Neural cell (in vitro differentiated cells): ENCODE data around the gene TINAGL1. TPM values are rescaled to one million over a fixed set of nuclear protein-coding genes. Genes with fewer than 3 reads are reported as not detected.

Source experiments
- H2AFZ ChIP-seq: fragments of 200-600, 300-800 bp; sonication (generic), shearing (Covaris generic); 2 replicates; pipeline ENCODE4 v1.6.0; 2014; ENCODE audit warnings: low read depth, mild to moderate bottlenecking, antibody characterized with exemption, low read length, moderate library complexity
- H3F3A ChIP-seq: fragments of 200-600 bp; shearing (Covaris generic); 2 replicates; pipeline ENCODE4 v1.6.1; 2016; ENCODE audit warnings: mild to moderate bottlenecking, moderate library complexity, mixed read lengths, antibody characterized with exemption, low read length; ENCODE audit not compliant: insufficient read depth, poor library complexity, severe bottlenecking
- H3K27ac ChIP-seq: fragments of 200-600, 300-800 bp; sonication (generic), shearing (Covaris generic); 2 replicates; pipeline ENCODE4 v1.5.1; 2014; ENCODE audit warnings: mild to moderate bottlenecking, low read length, moderate library complexity
- H3K27me3 ChIP-seq: fragments of 300-800, 200-600 bp; sonication (generic), shearing (Covaris generic); 2 replicates; pipeline ENCODE4 v1.6.0; 2014; ENCODE audit warnings: mild to moderate bottlenecking, low read depth, low read length, moderate library complexity; ENCODE audit not compliant: insufficient read depth
- H3K36me3 ChIP-seq: fragments of 300-800, 200-600 bp; sonication (generic), shearing (Covaris generic); 2 replicates; pipeline ENCODE4 v1.5.1; 2014; ENCODE audit warnings: mild to moderate bottlenecking, antibody characterized with exemption, low read length, moderate library complexity; ENCODE audit not compliant: insufficient read depth
- H3K4me2 ChIP-seq: fragments of 300-800, 200-600 bp; sonication (generic), shearing (Covaris generic); 2 replicates; pipeline ENCODE4 v1.6.0; 2014; ENCODE audit warnings: mild to moderate bottlenecking, low read length
- H3K4me3 ChIP-seq: fragments of 300-800, 200-600 bp; sonication (generic), shearing (Covaris generic); 2 replicates; pipeline ENCODE4 v1.5.1; 2014; ENCODE audit warnings: mild to moderate bottlenecking, low read length, moderate library complexity
- H3K79me2 ChIP-seq: fragments of 200-600 bp; shearing (Covaris generic); replicated peaks from 2 replicates; pipeline ENCODE4 v1.6.0; 2014; ENCODE audit warnings: mild to moderate bottlenecking, low read length, moderate library complexity; ENCODE audit not compliant: insufficient read depth
- H3K9ac ChIP-seq: fragments of 300-800, 200-600 bp; sonication (generic), shearing (Covaris generic); 2 replicates; pipeline ENCODE4 v1.6.1; 2016; ENCODE audit warnings: mild to moderate bottlenecking, low read length, mixed read lengths
- H3K9me2 ChIP-seq: fragments of 200-600 bp; shearing (Covaris generic); 2 replicates; pipeline ENCODE4 v1.6.1; 2016; ENCODE audit warnings: mild to moderate bottlenecking, low read length, mixed read lengths; ENCODE audit not compliant: insufficient read depth
- H3K9me3 ChIP-seq: fragments of 200-600, 300-800 bp; sonication (generic), shearing (Covaris generic); 2 replicates; pipeline ENCODE4 v1.6.1; 2016; ENCODE audit warnings: mild to moderate bottlenecking, mixed run types, low read length, moderate library complexity, mixed read lengths
- H4K20me1 ChIP-seq: fragments of 200-600 bp; shearing (Covaris generic); 2 replicates; pipeline ENCODE4 v1.6.1; 2016; ENCODE audit warnings: mild to moderate bottlenecking, mixed run types; ENCODE audit not compliant: insufficient read depth
- CTCF ChIP-seq: fragments of 450-650 bp; IDR thresholded peaks from 2 replicates; pipeline ENCODE4 v1.5.1; 2014; ENCODE audit warnings: antibody characterized with exemption, mild to moderate bottlenecking, moderate library complexity; ENCODE audit not compliant: poor library complexity, severe bottlenecking
- EP300 ChIP-seq: fragments of 450-650 bp; conservative IDR thresholded peaks from 2 replicates; pipeline ENCODE4 v1.6.1; 2014; ENCODE audit warnings: antibody characterized with exemption, mild to moderate bottlenecking, moderate library complexity; ENCODE audit not compliant: poor library complexity, severe bottlenecking
- EZH2 ChIP-seq: fragments of 200-600, 300-800 bp; shearing (Covaris generic), sonication (generic); IDR thresholded peaks from 2 replicates; pipeline ENCODE4 v1.6.1; 2014; ENCODE audit warnings: antibody characterized with exemption, low read length, borderline replicate concordance, mild to moderate bottlenecking; ENCODE audit not compliant: insufficient read depth, poor library complexity, severe bottlenecking
- MXI1 ChIP-seq: fragments of 450-650 bp; conservative IDR thresholded peaks from 2 replicates; pipeline ENCODE4 v1.6.1; 2014; ENCODE audit warnings: antibody characterized with exemption, mild to moderate bottlenecking; ENCODE audit not compliant: poor library complexity, severe bottlenecking
- POLR2AphosphoS5 ChIP-seq: IDR thresholded peaks from 2 replicates; pipeline ENCODE4 v1.6.1; 2012
- RAD21 ChIP-seq: fragments of 450-650 bp; conservative IDR thresholded peaks from 2 replicates; pipeline ENCODE4 v1.6.1; 2014; ENCODE audit warnings: antibody characterized with exemption, mild to moderate bottlenecking, moderate library complexity
- REST ChIP-seq: IDR thresholded peaks from 2 replicates; pipeline ENCODE4 v1.6.1; 2012; ENCODE audit warnings: borderline replicate concordance
- SMC3 ChIP-seq: fragments of 450-650 bp; conservative IDR thresholded peaks from 2 replicates; pipeline ENCODE4 v1.6.1; 2014; ENCODE audit warnings: antibody characterized with exemption, mild to moderate bottlenecking, moderate library complexity; ENCODE audit not compliant: poor library complexity
- TAF1 ChIP-seq: IDR thresholded peaks from 2 replicates; pipeline ENCODE4 v1.6.1; 2012; ENCODE audit warnings: low read depth
- polyA plus RNA-seq: library from polyadenylated mRNA; depleted of rRNA; stranded (reverse); fragments of >200 nt; gene quantifications from 2 replicates; pipeline ENCODE4 v1.2.3, GENCODE V29; 2014

The TINAGL1 gene
- polyA plus RNA-seq, 1 donor from 2014 or later, result not detected

DNA sequence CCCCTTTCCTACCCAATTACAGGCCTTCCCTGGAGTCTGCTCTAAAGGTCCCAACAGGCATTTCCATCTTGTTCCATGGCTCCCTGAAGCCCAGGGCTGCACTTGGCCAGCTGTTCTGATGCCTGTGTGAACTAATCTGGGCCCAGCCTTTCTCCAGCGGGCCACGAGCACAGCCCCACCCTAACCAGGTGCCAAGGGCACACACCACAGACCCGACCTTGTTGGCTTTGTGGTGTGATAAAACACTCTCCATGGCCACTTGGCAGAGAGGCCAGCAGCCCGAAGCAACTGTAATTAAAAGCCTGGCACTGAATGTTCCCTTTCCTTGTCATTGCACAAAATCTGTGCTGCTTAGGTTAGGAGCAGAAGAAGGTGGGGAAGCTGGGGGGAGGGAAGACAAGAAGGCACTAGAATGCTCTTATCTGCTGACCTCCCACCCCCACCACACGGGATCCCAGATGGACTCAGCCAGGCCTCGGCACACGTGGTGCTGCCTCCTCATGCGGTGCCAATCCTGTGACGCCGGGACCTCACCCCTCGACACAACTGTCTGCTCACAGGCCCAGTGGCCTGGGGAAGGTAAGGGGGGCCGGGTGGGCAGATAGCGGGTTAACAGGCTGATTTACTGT, 51.1 kb downstream of the TINAGL1 start:
- no peaks in the 10 kb centered on the region for H3K27me3 ChIP-seq
- no peaks in the 10 kb centered on the region for H3K9me2 ChIP-seq
- H3K27ac ChIP-seq, result no peak overlapping the region
- no peak overlapping the region for H3K9ac ChIP-seq
- no peak overlapping the region for H3K4me3 ChIP-seq
- TF ChIP-seq MXI1 (no peak), CTCF (no peak), EZH2 (no peak), EP300 (no peak), POLR2AphosphoS5 (no peak), TAF1 (no peak), REST (no peak), SMC3 (no peak), RAD21 (no peak)
- H2AFZ ChIP-seq, result no peak overlapping the region
- no peak overlapping the region for H3K4me2 ChIP-seq
- no peaks in the 10 kb centered on the region for H3F3A ChIP-seq
- no peaks in the 10 kb centered on the region for H4K20me1 ChIP-seq
- no peaks in the 10 kb centered on the region for H3K79me2 ChIP-seq
- H3K36me3 ChIP-seq, result no peaks in the 10 kb centered on the region
- H3K9me3 ChIP-seq, result no peaks in the 10 kb centered on the region

GRCh38 chr1:31627930-31628559, 51.7 kb downstream of the TINAGL1 start:
- no peak overlapping the region for H3K9ac ChIP-seq
- no peak overlapping the region for H3K4me2 ChIP-seq
- no peaks in the 10 kb centered on the region for H3K79me2 ChIP-seq
- H3K4me3 ChIP-seq, result no peak overlapping the region
- H3F3A ChIP-seq, result no peaks in the 10 kb centered on the region
- H3K36me3 ChIP-seq, result no peaks in the 10 kb centered on the region
- no peaks in the 10 kb centered on the region for H4K20me1 ChIP-seq
- H3K9me3 ChIP-seq, result no peaks in the 10 kb centered on the region
- TF ChIP-seq POLR2AphosphoS5 (no peak), REST (no peak), EZH2 (no peak), SMC3 (no peak), CTCF (no peak), MXI1 (no peak), RAD21 (no peak), EP300 (no peak), TAF1 (no peak)
- no peak overlapping the region for H2AFZ ChIP-seq
- H3K27ac ChIP-seq, result no peak overlapping the region
- no peaks in the 10 kb centered on the region for H3K9me2 ChIP-seq
- no peaks in the 10 kb centered on the region for H3K27me3 ChIP-seq
